Measurements from ENCODE around the gene ALOX5. TPM values are rescaled to one million over a fixed set of nuclear protein-coding genes. Genes with fewer than 3 reads are reported as not detected.
"Not testable (repeated sequence)": the region's sequence is repeated elsewhere in the genome, so short reads cannot be mapped to it uniquely, and the experiment has no call there.

ALOX5 gene
- total RNA-seq, 1 donor from 2014 or later = 22.8 TPM

- Histone ChIP-seq H3K4me3 (no peak overlapping the region), H3K27ac (no peak overlapping the region), H3K9me3 (no peaks in the 10 kb centered on the region), H3K4me1 (peaks cover 4% of the 10 kb centered on the region), H3K36me3 (no peaks in the 10 kb centered on the region), H3K27me3 (no peaks in the 10 kb centered on the region)
- intact Hi-C loops (cut with DNase I) = no loop called here
- no peak for DNase-seq (ENCODE audit: extremely low spot score in 2 of 2)
- TF ChIP-seq CTCF (IDR thresholded peaks at IDR 0.05) = no peak
- TF ChIP-seq POLR2AphosphoS5 (IDR thresholded peaks at IDR 0.05; ENCODE audit: insufficient read depth in 1 of 2, low read depth in 1 of 2) = no peak
- TF ChIP-seq POLR2A (IDR thresholded peaks at IDR 0.05) = no peak
Observed at GRCh38 chr10:45353186-45353585, 20.8 kb upstream of the ALOX5 start.

- H3K27me3 ChIP-seq = no peaks in the 10 kb centered on the region
- no peak overlapping the region for H3K4me3 ChIP-seq
- no peak for DNase-seq (ENCODE audit: extremely low spot score in 2 of 2)
- H3K27ac ChIP-seq = no peak overlapping the region
- H3K36me3 ChIP-seq = no peaks in the 10 kb centered on the region
- intact Hi-C loops (cut with DNase I) = no loop called here
- TF ChIP-seq CTCF (IDR thresholded peaks at IDR 0.05) = no peak
- no peak for TF ChIP-seq POLR2AphosphoS5 (IDR thresholded peaks at IDR 0.05; ENCODE audit: insufficient read depth in 1 of 2, low read depth in 1 of 2)
- TF ChIP-seq POLR2A (IDR thresholded peaks at IDR 0.05) = no peak
- H3K4me1 ChIP-seq = peaks cover 4% of the 10 kb centered on the region
- no peaks in the 10 kb centered on the region for H3K9me3 ChIP-seq
Observed at GRCh38 chr10:45354261-45354660, 19.8 kb upstream of the ALOX5 start.

- Histone ChIP-seq H3K27me3 (no peaks in the 10 kb centered on the region), H3K4me3 (no peak overlapping the region), H3K9me3 (no peaks in the 10 kb centered on the region), H3K27ac (no peak overlapping the region), H3K4me1 (peaks cover 4% of the 10 kb centered on the region), H3K36me3 (no peaks in the 10 kb centered on the region)
- no peak for TF ChIP-seq CTCF (IDR thresholded peaks at IDR 0.05)
- TF ChIP-seq POLR2AphosphoS5 (IDR thresholded peaks at IDR 0.05; ENCODE audit: insufficient read depth in 1 of 2, low read depth in 1 of 2) = no peak
- TF ChIP-seq POLR2A (IDR thresholded peaks at IDR 0.05) = no peak
- DNase-seq (ENCODE audit: extremely low spot score in 2 of 2) = no peak
- intact Hi-C loops (cut with DNase I) = no loop called here
Observed at GRCh38 chr10:45355494-45355893, 18.5 kb upstream of the ALOX5 start.

- H3K9me3 ChIP-seq; H3K36me3 ChIP-seq; H3K27ac ChIP-seq; H3K4me3 ChIP-seq; H3K4me1 ChIP-seq; DNase-seq (ENCODE audit: extremely low spot score in 2 of 2); intact Hi-C loops (cut with DNase I); H3K27me3 ChIP-seq: not testable (repeated sequence)
Observed at GRCh38 chr10:45358961-45359360, 15.1 kb upstream of the ALOX5 start.

GRCh38 chr10:45361983-45362799 lies 11.8 kb upstream of the ALOX5 start:
- DNase-seq (ENCODE audit: extremely low spot score in 2 of 2); H3K9me3 ChIP-seq; H3K4me3 ChIP-seq; H3K27me3 ChIP-seq; H3K4me1 ChIP-seq; H3K27ac ChIP-seq; intact Hi-C loops (cut with DNase I); H3K36me3 ChIP-seq: not testable (repeated sequence)

- H3K36me3 ChIP-seq; H3K27me3 ChIP-seq; DNase-seq (ENCODE audit: extremely low spot score in 2 of 2); H3K27ac ChIP-seq; H3K4me3 ChIP-seq; H3K9me3 ChIP-seq; intact Hi-C loops (cut with DNase I); H3K4me1 ChIP-seq: not testable (repeated sequence)
Observed at GRCh38 chr10:45367643-45368042, 6.4 kb upstream of the ALOX5 start.
